KOPT-K1 (cell line): Measurements from ENCODE around the gene DPH2.

Source experiments
- H3K27ac ChIP-seq: fragments of 200-600 bp; sonication (generic); 2 replicates; pipeline ENCODE4 v1.5.1; 2016; ENCODE audit warnings: antibody characterized with exemption, mild to moderate bottlenecking, low read depth, low read length; ENCODE audit not compliant: poor library complexity, severe bottlenecking
- H3K36me3 ChIP-seq: fragments of 200-600 bp; sonication (generic); 2 replicates; pipeline ENCODE4 v1.5.1; 2017; ENCODE audit warnings: antibody characterized with exemption, mild to moderate bottlenecking, low read length, moderate library complexity; ENCODE audit not compliant: insufficient read depth
- H3K9me3 ChIP-seq: fragments of 200-600 bp; sonication (generic); 2 replicates; pipeline ENCODE4 v1.5.1; 2017; ENCODE audit warnings: antibody characterized with exemption, low read length, mild to moderate bottlenecking; ENCODE audit not compliant: insufficient read depth, poor library complexity, severe bottlenecking

Gene DPH2

GRCh38 chr1:43993206-43993914 lies 23.6 kb downstream of the DPH2 start:
- no peaks in the 10 kb centered on the region for H3K9me3 ChIP-seq
- H3K27ac ChIP-seq: no peak overlapping the region
- H3K36me3 ChIP-seq: no peaks in the 10 kb centered on the region

GRCh38 chr1:43994071-43994470 lies 24.3 kb downstream of the DPH2 start:
- H3K36me3 ChIP-seq: no peaks in the 10 kb centered on the region

GRCh38 chr1:43994794-43995790 lies 25.3 kb downstream of the DPH2 start:
- Histone ChIP-seq H3K36me3 (no peaks in the 10 kb centered on the region), H3K27ac (no peak overlapping the region), H3K9me3 (no peaks in the 10 kb centered on the region)

More at GRCh38 chr1:43994071-43994470, 24.3 kb downstream of the DPH2 start:
- Histone ChIP-seq H3K27ac (no peak overlapping the region), H3K9me3 (no peaks in the 10 kb centered on the region)

GRCh38 chr1:43995984-43996732 lies 26.3 kb downstream of the DPH2 start:
- H3K9me3 ChIP-seq: no peaks in the 10 kb centered on the region
- H3K36me3 ChIP-seq: no peaks in the 10 kb centered on the region
- H3K27ac ChIP-seq: no peak overlapping the region

GRCh38 chr1:43996733-43997115 lies 26.9 kb downstream of the DPH2 start:
- H3K36me3 ChIP-seq: no peaks in the 10 kb centered on the region
- H3K9me3 ChIP-seq: no peaks in the 10 kb centered on the region
- no peak overlapping the region for H3K27ac ChIP-seq

- Histone ChIP-seq H3K27ac (no peak overlapping the region), H3K9me3 (no peaks in the 10 kb centered on the region), H3K36me3 (no peaks in the 10 kb centered on the region)
These were observed 27.6 kb downstream of the DPH2 start for GRCh38 chr1:43997295-43997999.

GRCh38 chr1:43998000-43998378 lies 28.2 kb downstream of the DPH2 start:
- Histone ChIP-seq H3K27ac (no peak overlapping the region), H3K9me3 (no peaks in the 10 kb centered on the region), H3K36me3 (no peaks in the 10 kb centered on the region)

GRCh38 chr1:43999455-43999854 lies 29.6 kb downstream of the DPH2 start:
- no peaks in the 10 kb centered on the region for H3K36me3 ChIP-seq
- H3K27ac ChIP-seq: no peak overlapping the region
- no peaks in the 10 kb centered on the region for H3K9me3 ChIP-seq

GRCh38 chr1:44000122-44000665 lies 30.4 kb downstream of the DPH2 start:
- H3K9me3 ChIP-seq: no peaks in the 10 kb centered on the region
- no peaks in the 10 kb centered on the region for H3K36me3 ChIP-seq
- no peak overlapping the region for H3K27ac ChIP-seq

- no peak overlapping the region for H3K27ac ChIP-seq
These were observed 32.4 kb downstream of the DPH2 start for GRCh38 chr1:44002165-44002564.

GRCh38 chr1:44002606-44003157 lies 32.9 kb downstream of the DPH2 start:
- Histone ChIP-seq H3K36me3 (no peaks in the 10 kb centered on the region), H3K27ac (no peak overlapping the region), H3K9me3 (no peaks in the 10 kb centered on the region)

More at GRCh38 chr1:44002165-44002564, 32.4 kb downstream of the DPH2 start:
- no peaks in the 10 kb centered on the region for H3K36me3 ChIP-seq
- H3K9me3 ChIP-seq: no peaks in the 10 kb centered on the region

- no peaks in the 10 kb centered on the region for H3K36me3 ChIP-seq
- no peak overlapping the region for H3K27ac ChIP-seq
- H3K9me3 ChIP-seq: no peaks in the 10 kb centered on the region
These were observed 38.4 kb downstream of the DPH2 start for GRCh38 chr1:44008259-44008658.

GRCh38 chr1:44010935-44011471 lies 41.2 kb downstream of the DPH2 start:
- no peaks in the 10 kb centered on the region for H3K9me3 ChIP-seq
- no peak overlapping the region for H3K27ac ChIP-seq
- H3K36me3 ChIP-seq: no peaks in the 10 kb centered on the region

GRCh38 chr1:44012404-44012803 lies 42.6 kb downstream of the DPH2 start:
- no peaks in the 10 kb centered on the region for H3K36me3 ChIP-seq
- H3K27ac ChIP-seq: no peak overlapping the region
- no peaks in the 10 kb centered on the region for H3K9me3 ChIP-seq
